ENCODE measurements around the gene ECI1.

GRCh38 chr16:2231016-2231931 lies 20.1 kb downstream of the ECI1 start:
- no peak for TF ChIP-seq ASH2L (IDR thresholded peaks at IDR 0.05; ENCODE audit: insufficient read length, low read depth, low read length)
- TF ChIP-seq PHF8 (CRISPR knock-in tag; IDR thresholded peaks at IDR 0.05): no peak
- no peak for TF ChIP-seq CTCF (CRISPR knock-in tag; IDR thresholded peaks at IDR 0.05)
- no peak for TF ChIP-seq CEBPB (IDR thresholded peaks at IDR 0.05; ENCODE audit: borderline replicate concordance, low read depth, low read length)
- no peak for TF ChIP-seq ZNF33A (CRISPR knock-in tag; IDR thresholded peaks at IDR 0.05; ENCODE audit: borderline replicate concordance)
- no peak for TF ChIP-seq TFDP2 (CRISPR knock-in tag; IDR thresholded peaks at IDR 0.05)
- no peak for TF ChIP-seq SMARCC2 (IDR thresholded peaks at IDR 0.05)
- TF ChIP-seq FOXA1 (IDR thresholded peaks at IDR 0.05): no peak
- TF ChIP-seq FOXA1 (CRISPR knock-in tag; IDR thresholded peaks at IDR 0.05): no peak
- TF ChIP-seq ZSCAN21 (CRISPR knock-in tag; IDR thresholded peaks at IDR 0.05; ENCODE audit: borderline replicate concordance): no peak
- no peak for TF ChIP-seq FOXM1 (CRISPR knock-in tag; IDR thresholded peaks at IDR 0.05)

Data from HepG2 (cell line).